GM21528 (cell line): ENCODE results near the gene ENTREP3.
"Not testable (repeated sequence)": the region's sequence is repeated elsewhere in the genome, so short reads cannot be mapped to it uniquely, and the experiment has no call there.

ENCODE experiments used
- ATAC-seq: cut with Tn5 transposase; IDR thresholded peaks from one replicate; pipeline ENCODE4 v1.9.1; 2021; ENCODE audit warnings: mild to moderate bottlenecking, moderate library complexity; ENCODE audit not compliant: unreplicated experiment, low FRiP score

Gene ENTREP3

DNA sequence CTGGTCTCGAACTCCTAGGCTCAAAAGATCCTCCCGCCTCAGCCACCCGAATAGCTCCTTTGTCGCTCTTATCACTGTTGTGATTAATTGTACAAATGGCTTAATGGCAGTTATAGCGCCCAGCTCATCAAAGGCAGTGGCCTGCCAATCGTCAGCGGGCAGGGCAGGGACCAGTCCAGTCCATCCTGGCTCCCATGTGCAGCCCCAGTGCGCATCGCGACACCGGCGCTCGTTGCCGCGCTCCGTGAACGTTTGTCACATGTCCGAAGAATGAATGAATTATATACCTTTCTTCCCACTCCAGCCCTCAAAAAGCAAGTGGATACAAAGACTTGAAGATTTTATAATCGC is 28.4 kb downstream of the ENTREP3 start:
- no peak for ATAC-seq

DNA sequence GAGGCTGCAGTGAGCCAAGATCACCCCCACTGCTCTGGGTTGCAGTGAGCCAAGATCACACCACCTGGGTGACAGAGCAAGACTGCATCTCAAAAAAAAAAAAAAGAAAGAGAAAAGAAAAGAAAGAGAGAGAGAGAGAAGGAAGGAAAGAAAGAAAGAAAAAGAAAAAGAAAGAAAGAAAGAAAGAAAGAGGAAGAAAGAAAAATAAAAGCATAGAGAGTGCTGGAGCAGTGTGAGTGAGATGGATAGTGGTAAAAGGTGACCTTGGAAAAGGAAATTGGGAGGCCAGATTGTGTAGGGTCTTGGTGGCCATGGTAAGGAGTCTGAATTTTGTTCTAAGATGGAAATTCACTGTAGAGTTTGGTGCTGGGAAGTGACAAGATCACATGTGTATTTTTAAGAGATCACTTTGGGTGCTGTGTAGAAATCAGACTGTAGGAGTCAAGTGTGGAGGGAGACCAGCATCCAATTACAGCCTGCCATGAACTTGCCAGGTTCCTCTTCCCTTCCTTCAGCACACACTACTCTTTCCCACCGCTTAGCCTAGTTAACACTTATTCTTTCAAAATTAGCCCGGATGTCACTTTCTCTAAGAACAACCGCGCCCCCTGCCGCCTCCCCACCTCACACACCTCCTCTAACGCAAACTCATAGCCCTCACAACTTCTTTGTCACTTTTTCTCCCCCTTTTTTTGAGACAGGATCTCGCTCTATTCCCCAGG is 28.9 kb downstream of the ENTREP3 start:
- ATAC-seq, result no peak

DNA sequence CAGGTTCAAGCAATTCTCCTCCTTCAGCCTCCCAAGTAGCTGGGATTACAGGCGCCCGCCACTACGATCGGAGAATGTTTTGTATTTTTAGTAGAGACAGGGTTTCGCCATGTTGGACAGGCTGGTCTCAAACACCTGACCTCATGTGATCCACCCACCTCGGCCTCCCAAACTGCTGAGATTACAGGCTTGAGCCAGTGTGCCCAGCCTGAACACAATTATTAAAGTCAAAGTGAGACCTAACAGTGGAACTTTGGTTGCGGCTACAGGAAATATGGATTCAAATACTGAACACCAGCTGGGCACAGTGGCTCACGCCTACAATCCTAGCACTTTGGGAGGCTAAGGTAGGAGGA is 29.9 kb downstream of the ENTREP3 start:
- not testable (repeated sequence) for ATAC-seq

DNA sequence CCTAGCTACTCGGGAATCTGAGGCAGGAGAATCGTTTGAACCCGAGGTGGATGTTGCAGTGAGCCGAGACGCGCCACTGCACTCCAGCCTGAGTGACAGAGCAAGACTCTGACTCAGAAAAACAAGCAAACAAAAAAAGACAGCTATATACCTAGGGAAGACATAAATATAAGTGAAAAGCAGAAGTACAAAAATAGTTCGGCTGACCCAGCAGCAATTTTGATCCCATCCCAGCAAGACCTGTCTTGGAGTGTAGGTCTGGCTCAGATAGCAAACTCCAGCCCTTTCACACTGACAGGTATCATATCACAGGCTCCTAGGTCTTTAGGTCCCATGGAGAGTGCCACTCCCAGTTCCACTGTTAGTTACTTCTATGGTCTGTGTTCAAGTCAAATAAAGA is 32.2 kb downstream of the ENTREP3 start:
- ATAC-seq, result no peak

DNA sequence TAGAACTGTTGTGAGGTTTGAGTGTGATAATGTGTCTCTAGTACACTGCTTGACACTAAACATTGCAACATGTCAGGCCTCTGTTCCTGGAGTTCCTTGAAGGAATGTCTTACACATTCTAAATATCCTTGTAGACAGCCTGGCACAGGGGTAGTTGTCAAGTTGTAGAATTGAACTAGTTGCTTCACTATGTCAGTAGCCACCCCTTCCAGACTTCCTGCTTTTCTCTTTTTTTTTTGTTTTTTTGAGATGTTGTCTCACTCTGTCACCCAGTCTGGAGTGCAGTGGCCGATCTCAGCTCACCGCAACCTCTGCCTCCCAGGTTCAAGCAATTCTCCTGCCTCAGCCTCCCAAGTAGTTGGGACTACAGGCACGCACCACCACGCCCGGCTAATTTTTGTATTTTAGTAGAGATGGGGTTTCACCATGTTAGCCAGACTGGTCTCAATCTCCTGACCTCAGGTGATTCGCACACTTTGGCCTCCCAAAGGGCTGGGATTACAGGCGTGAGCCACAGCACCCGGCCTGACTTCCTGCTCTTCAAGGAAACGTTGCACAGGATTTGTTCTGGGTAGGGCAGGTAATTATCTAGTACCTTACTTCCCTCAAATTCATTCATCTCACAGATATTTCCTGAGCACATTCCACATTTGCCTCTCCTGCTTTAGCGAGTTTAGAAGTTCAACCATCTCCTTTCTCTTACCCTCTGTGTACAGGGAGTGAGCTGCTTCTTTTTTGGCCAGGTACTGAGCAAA is 34.9 kb downstream of the ENTREP3 start:
- not testable (repeated sequence) for ATAC-seq

DNA sequence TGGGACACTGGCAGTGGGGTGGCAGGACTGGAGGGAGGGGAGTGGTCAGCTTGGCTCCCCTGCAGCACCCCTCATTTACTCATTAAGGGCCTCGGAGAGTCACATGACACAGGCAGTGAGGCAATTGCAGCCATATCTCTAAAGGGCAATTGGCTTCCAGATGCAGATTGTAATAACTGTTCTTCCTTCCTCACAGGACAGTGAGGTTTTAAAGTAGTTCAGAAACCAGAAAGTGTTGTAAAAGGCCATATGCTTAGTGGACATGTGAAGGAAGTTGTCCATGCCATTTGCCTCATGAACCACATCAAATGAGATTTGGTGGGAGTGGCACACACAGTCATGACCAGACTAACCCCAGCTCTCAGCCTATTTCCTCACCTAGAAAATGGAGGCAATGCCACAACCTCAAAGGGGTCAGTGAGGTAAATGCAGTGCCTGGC is 35.7 kb downstream of the ENTREP3 start:
- no peak for ATAC-seq

DNA sequence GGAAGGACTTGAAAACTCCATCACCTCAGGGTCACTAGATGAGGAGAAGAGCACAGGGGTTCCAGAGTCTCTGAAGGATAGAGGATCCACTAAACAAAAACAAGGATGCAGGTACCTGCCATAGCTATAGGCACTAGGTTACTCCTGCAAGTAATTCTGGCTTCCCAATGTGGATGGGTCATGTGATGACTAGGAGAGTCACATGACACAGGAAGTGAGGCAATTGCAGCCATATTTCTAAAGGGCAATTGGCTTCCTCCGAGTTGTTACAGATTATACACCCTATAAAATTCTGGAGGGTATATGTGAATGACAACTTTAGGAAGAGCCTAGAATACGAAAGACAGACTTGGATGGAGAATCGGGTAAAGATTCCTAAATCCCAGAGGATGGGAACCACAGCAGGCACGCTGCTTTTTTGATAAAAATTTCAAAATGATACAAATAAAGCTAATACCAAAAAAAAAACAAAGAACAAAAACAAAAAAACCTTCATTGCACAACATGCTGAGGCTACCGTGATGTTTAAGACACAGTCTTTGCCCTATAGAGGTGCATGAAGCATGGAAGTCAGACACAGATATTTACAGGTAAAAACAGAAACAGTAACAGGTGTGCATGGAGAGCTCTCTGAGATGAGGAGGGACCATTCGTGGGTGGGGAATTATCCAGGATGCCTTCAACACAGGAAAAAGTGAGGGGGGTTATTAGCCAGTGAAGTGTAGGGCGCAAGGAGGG is 36.3 kb downstream of the ENTREP3 start:
- no peak for ATAC-seq

DNA sequence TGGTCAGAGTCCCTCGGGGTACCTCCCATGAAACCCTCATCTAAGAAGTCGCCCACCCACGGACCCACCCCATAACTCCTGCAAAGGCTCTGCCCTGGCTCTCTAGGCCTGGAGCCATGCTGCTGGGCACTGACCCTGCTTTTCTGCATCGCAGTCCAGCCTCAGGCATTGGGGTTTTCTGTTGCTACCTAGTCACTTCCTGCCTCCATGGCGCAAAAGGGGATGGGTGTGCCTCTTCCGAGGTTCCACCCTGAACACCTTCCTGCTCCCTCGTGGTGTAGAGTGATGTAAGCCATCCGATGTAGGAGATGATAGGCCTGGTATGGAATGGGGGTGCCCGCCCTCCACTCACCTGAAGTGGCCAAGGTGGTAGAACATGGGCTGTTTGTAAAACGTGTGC is 40.6 kb downstream of the ENTREP3 start:
- ATAC-seq, result not testable (repeated sequence)

DNA sequence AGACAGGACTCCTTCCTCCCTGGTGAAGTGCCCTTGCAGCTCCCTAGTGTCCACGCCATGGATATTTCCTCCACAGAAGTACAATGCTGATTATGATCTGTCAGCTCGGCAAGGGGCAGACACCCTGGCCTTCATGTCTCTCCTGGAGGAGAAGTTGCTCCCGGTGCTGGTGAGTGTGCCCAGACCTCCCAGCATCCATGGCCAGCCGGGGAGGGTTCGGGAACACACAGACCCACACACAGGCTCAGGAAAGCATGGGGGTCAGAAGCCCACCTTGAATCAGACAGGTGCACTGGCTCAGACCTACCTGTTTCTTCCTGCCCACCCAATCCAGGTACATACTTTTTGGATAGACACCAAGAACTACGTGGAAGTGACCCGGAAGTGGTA is 43.2 kb downstream of the ENTREP3 start:
- ATAC-seq, result not testable (repeated sequence)

DNA sequence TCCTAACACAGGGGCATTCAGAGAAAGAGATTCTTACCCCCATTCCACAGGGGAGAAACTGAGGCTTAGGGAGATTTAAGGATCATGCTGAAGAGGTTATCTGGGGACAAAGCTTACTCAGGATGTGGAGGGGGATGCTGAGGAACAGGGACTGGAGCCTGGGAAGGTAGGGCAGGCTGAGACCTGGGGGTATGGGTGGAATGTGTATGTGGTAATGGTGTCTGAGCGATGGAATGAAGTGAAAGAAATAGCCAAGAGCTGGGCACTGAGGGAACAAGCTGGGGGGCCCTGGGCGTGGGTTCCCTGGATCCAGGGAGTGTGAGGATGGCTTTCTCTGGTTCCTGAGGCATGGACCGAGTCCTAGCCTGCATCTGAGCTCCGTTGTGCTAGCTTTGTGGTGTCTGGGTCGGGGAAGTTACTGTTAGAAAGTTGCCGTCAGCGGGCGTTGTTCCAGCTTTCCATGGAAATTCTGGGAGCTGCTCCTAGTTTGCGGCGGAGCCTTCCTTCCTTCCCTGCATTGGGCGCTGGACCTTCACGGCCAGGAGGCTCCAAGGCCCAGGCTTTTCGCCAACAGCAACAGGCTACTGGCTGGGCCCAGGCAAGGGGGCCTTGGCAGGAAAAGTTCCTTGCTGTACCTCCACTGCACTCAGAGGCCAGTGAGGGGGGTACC is 43.8 kb downstream of the ENTREP3 start:
- ATAC-seq, result not testable (repeated sequence)

DNA sequence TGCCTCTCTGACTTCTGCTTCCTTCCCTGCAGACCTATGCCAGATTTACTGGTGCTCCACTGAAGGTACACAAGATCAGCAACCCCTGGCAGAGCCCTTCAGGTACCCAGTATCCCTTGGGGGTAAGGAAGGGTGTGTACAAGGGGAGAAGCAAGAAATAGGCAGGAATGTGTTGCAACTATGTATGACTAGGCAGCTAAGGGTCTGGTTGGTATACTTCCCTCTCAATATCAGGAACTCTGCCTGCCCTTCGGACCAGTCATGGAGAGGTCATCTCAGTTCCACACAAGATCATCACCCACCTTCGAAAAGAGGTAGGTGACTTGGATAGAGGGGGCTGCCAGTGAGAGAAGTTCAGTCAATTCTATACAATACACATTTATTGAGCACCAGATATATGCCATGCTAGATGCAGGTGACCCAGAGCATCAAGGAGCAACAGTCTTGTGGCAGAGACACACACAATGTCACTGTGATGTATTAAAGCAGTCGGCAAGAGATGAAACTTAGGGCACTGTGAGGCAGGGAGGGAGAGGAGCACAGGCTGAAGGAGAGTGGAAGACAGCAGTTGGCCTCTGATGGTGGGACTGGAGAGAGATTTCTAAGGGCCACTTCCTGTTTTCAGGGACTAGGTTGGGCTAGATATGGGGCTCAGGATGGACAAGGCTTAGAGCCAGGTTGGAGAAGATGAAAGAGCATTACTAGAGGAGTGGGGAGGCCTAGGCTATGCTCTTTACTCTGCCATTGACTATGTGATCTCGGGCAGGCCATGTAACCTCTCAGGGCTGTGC is 44.8 kb downstream of the ENTREP3 start:
- ATAC-seq, result no peak

DNA sequence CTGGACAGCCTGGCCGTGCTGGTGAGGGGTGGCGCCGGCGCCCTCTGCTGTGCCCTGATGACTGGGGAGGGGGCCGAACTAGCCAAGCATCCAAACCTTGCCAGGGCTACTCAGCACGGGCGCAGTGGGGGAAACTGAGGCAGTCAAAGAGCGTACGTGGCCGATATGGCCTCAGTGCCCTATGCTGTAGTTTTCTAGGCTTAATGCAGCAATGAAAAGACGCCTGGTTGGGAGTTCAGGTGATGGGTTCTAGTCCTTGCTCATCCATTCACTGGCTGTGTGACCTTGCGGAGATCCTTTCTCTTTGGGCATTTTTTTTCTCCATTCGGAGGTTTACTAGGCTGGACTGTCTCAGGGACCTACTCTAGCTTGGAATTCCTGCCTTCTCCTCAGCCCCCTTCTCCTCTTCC is 46.0 kb downstream of the ENTREP3 start:
- ATAC-seq, result no peak

DNA sequence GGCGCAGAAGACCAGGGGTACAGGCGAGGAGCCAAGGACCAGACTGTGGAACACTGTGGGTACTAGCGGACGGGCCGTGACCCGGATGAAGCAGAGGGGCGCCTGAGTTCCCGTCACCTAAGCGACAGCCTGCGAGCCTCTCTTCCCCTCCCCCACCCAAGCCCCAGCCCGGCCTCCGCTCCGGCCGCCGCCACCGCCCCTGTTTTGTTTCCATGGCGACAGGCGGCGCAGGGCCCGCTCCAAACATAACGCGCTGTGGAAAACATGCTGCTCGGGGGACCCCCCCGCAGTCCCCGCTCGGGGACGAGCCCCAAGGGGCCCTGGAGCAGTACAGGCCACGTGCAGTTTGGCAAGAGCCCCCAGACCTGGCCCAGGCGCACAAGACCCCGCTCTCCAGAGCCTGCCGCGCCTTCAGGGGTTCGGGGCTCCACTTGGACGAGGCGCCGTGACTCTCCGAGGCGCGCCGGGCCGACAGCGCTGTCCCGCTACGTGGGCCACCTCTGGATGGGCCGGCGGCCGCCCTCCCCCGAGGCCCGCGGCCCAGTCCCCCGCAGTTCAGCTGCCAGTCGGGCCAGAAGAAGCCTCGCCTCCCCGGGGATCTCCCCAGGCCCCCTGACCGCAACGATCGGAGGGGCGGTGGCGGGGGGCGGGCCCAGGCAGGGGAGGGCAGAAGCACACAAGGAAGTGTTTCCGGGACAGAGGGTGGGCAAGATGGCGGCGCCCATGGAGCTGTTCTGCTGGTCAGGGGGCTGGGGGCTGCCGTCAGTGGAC is 46.6 kb downstream of the ENTREP3 start, which contains the start of gene MTX1:
TSS of gene MTX1 (plus strand) at position 155 of the 771 bp plus-strand sequence. CDS start at position 265, 110 bp downstream.
- peak; percentile 59 for ATAC-seq

DNA sequence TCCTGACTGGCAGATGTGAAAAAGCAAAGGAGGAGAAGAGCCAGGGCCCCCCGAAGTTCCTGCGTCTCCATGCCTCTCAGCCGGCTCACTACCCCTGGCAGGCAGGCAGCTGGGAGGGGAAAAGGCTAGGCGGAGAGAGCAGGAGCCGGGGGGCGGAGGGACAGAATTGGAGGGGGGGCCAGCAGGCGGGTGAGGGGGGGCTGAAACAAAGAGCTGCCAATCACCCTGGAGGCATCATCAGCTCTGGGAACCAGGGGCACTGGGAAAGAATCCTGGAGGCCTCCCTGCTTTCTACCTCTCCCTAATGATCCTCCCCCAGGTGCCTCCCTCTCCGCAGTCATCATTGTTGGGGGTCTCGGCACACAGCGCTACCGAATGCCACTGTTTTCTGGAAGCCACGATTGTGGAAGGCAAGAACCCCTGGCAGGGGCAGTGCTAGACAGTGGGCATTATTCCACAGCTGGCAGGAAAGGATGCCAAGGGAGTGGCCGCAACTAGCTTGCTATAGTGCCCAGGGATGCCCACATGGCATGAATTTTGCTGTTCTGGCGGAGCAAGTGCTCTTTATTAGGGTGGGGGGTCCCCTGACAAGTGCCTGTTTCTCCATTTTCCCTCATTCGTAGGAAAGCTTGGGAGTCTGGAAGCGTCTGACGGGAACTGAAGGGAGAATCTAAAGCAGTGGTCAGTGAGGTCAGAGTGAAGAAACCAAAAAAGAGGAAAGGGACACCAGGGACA is 47.3 kb downstream of the ENTREP3 start, which contains the start of gene THBS3:
TSS of gene THBS3 (minus strand) at position 92 of the 735 bp plus-strand sequence. CDS start at position 71, 21 bp downstream.
- no peak for ATAC-seq

DNA sequence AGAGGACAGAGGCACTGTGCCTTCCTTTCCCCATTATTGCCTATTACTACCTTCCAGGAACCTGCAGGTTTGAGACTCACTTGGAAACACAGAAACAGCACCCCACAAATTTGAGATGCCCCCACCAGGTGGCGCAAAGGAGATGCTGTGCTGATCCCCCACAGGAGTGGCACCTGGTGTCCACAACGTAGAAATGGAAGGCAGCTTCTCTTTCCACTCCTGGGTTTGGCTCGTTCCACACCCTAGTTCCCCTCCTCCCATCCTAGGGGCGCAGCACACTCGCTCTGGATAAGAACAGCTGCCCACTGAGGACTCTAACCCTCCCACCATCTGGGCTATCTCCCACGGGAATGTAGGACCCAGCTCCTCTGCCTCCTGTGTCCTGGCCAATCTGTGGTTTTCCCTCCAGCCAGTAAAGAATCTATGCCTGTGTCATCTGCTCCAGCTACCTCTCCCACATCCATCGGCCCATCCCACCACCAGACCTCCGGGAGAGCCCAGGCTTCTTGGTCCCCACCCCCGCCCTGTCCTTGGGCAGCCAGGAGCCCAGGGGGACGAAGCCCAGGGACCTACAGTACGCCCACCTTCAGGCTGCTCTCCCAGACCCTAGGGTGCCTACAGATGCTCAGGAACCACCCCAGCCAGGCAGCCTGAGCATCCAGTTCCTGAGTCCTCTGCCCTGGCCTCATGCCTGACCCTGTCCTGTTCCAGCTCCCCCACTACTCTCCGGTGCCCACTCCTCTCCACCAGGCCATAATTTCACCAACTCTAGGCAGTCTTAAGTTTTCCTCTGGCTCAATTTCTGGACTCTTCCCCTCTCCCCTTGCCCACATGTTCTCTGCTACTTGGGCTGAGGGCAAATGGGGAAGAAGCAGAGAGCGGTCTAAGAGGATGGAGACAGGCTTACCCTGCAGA is 48.1 kb downstream of the ENTREP3 start:
- ATAC-seq, result no peak

DNA sequence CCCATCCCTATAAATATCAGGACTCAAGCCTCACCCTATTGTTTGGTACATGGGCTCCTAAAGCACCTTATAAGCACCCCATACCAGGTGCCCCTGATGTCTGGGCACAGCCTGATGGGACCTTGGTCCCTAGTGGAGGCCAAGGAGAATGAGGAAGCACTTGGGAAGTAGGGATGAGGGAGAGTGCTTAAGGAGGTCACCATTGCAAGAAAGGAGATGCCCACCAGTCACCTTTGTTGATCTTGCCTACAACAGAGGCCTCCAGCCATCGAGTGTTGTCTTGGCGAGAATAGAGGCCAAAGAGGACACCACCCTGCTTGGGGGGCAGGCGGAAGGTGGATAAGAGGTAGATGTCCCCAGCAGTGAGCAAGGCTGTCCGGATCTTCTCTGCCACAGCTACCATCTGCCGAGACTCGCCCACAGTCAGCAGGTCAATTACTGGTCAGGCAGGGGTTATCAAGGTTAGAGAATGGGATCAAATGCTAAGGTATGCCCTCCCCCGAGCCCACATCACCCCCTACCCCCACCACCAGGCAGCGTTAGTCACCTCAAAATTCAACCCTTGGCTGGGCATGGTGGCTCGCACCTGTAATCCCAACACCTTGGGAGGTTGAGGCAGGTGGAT is 49.2 kb downstream of the ENTREP3 start:
- ATAC-seq, result no peak

DNA sequence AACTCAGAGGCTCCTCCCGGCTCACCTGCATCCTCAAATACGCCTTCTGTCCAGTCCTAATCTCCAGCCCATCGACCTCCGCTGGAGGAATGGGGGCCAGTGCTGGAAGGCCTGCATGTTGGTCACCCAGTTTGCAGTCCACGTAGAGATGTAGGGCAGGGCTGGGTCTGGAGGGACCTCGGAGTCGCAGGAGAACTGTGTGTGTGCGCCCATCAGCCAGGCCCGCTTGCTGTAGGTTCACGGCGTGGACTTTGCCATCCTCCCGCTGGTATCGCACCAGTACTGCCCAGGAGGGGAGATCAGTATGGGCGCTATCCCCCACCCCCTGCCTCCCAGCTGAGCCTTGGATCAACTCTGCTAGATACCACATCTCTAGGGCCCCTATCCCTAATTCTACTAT is 50.2 kb downstream of the ENTREP3 start:
- ATAC-seq, result no peak
